ENCODE measurements around the gene PRKAR2B. TPM values are rescaled to one million over a fixed set of nuclear protein-coding genes. Genes with fewer than 3 reads are reported as not detected.
A peak's percentile ranks its signal among the peaks of the same experiment; 100 is the strongest.

The PRKAR2B gene
- polyA plus RNA-seq, 1 donor from 2014 or later = 297 TPM

- Histone ChIP-seq H3K9me2 (ENCODE audit: insufficient read depth, low read length) (no peaks in the 10 kb centered on the region), H3F3A (ENCODE audit: insufficient read depth, low read length, poor library complexity, severe bottlenecking) (peaks cover 5% of the 10 kb centered on the region), H2AFZ (ENCODE audit: low read depth, low read length) (peak overlapping the region; percentile 74), H3K4me2 (ENCODE audit: low read length) (peak overlapping the region; percentile 89), H4K20me1 (ENCODE audit: insufficient read depth) (no peaks in the 10 kb centered on the region), H3K27ac (ENCODE audit: low read length) (peak overlapping the region; percentile 85), H3K79me2 (replicated peaks; ENCODE audit: insufficient read depth, low read length) (peaks cover 42% of the 10 kb centered on the region), H3K4me3 (ENCODE audit: low read length) (peak overlapping the region; percentile 70), H3K27me3 (ENCODE audit: insufficient read depth, low read depth, low read length) (no peaks in the 10 kb centered on the region), H3K36me3 (ENCODE audit: insufficient read depth, low read length) (no peaks in the 10 kb centered on the region), H3K9me3 (ENCODE audit: low read length) (no peaks in the 10 kb centered on the region), H3K9ac (ENCODE audit: low read length) (peak overlapping the region; percentile 74)
- no peak for TF ChIP-seq MXI1 (conservative IDR thresholded peaks at IDR 0.05; ENCODE audit: poor library complexity, severe bottlenecking)
- no peak for TF ChIP-seq SMC3 (conservative IDR thresholded peaks at IDR 0.05; ENCODE audit: poor library complexity)
- no peak for TF ChIP-seq POLR2AphosphoS5 (IDR thresholded peaks at IDR 0.05)
Observed at GRCh38 chr7:107170051-107170915, 125.8 kb downstream of the PRKAR2B start.

GRCh38 chr7:107171496-107171895, 127.0 kb downstream of the PRKAR2B start:
- Histone ChIP-seq H3K36me3 (ENCODE audit: insufficient read depth, low read length) (no peaks in the 10 kb centered on the region), H3K9ac (ENCODE audit: low read length) (no peak overlapping the region), H2AFZ (ENCODE audit: low read depth, low read length) (no peak overlapping the region), H3K4me3 (ENCODE audit: low read length) (no peak overlapping the region), H3K27ac (ENCODE audit: low read length) (no peak overlapping the region), H3K27me3 (ENCODE audit: insufficient read depth, low read depth, low read length) (no peaks in the 10 kb centered on the region), H3K4me2 (ENCODE audit: low read length) (no peak overlapping the region), H3F3A (ENCODE audit: insufficient read depth, low read length, poor library complexity, severe bottlenecking) (peaks cover 5% of the 10 kb centered on the region), H3K9me3 (ENCODE audit: low read length) (no peaks in the 10 kb centered on the region), H4K20me1 (ENCODE audit: insufficient read depth) (no peaks in the 10 kb centered on the region), H3K9me2 (ENCODE audit: insufficient read depth, low read length) (no peaks in the 10 kb centered on the region), H3K79me2 (replicated peaks; ENCODE audit: insufficient read depth, low read length) (peaks cover 50% of the 10 kb centered on the region)
- TF ChIP-seq EZH2 (IDR thresholded peaks at IDR 0.05; ENCODE audit: borderline replicate concordance, insufficient read depth, low read length, poor library complexity, severe bottlenecking) = no peak

DNA sequence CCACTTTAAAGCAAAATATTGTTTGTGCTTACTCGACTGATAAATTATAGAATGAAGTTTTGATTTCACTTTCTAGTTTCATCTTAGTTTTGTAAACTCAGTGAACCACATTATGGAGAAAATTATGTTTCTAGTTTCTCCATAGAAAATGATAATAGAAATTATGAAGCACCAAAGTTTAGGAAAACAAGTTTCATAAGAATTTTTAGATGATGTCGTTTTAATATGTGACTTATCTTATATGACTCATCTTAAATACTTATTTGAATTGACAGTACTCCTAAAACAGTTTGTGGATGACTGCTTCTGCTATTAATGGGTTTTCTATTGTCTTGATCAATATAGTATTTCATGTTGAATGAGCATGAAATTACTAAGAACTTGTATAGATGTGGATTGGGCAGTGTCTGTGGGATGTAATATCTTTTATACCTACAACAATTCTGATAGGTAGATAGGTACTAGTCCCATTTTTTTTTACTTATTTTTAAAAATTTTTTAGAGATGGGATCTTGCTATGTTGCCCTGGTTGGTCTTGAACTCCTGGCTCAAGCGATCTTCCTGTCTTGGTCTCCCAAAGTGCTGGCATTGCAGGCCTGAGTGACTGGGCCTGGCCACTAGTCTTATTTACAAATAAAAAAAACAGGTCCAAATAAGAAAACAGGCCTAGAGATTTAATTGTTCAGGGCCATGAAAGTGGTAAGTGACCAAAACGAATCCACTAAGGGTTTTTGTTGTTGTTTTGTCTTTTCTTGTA, 127.9 kb downstream of the PRKAR2B start:
- Histone ChIP-seq H3K27me3 (ENCODE audit: insufficient read depth, low read depth, low read length) (no peaks in the 10 kb centered on the region), H3K9ac (ENCODE audit: low read length) (no peak overlapping the region), H3K9me2 (ENCODE audit: insufficient read depth, low read length) (no peaks in the 10 kb centered on the region), H3K4me3 (ENCODE audit: low read length) (no peak overlapping the region), H3K27ac (ENCODE audit: low read length) (no peak overlapping the region), H4K20me1 (ENCODE audit: insufficient read depth) (no peaks in the 10 kb centered on the region), H3K79me2 (replicated peaks; ENCODE audit: insufficient read depth, low read length) (peaks cover 58% of the 10 kb centered on the region), H3K9me3 (ENCODE audit: low read length) (no peaks in the 10 kb centered on the region), H3K36me3 (ENCODE audit: insufficient read depth, low read length) (no peaks in the 10 kb centered on the region), H3F3A (ENCODE audit: insufficient read depth, low read length, poor library complexity, severe bottlenecking) (peaks cover 1% of the 10 kb centered on the region), H2AFZ (ENCODE audit: low read depth, low read length) (no peak overlapping the region), H3K4me2 (ENCODE audit: low read length) (no peak overlapping the region)
- no peak for TF ChIP-seq SMC3 (conservative IDR thresholded peaks at IDR 0.05; ENCODE audit: poor library complexity)
- no peak for TF ChIP-seq EP300 (conservative IDR thresholded peaks at IDR 0.05; ENCODE audit: poor library complexity, severe bottlenecking)
- TF ChIP-seq RAD21 (conservative IDR thresholded peaks at IDR 0.05) = no peak

DNA sequence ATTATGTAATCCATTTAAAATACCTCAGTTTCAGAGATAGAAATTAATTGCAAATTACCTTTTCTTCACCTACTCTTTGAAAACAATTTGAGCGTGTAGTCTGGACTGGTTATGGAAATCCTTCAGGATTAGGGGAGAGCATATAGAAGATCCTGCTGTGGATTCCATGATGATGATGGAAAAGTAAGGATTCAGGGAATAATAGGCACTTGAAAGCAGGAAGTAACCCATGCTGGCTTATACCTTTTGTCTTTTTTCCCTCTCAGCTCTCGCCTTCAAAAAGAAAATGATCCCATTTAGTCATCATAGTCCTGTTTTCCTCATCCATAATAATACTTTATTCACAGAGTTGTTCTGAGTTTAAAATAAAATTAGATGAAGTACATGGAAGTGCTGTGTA, 128.7 kb downstream of the PRKAR2B start:
- no peak overlapping the region for H2AFZ ChIP-seq (ENCODE audit: low read depth, low read length)
- no peaks in the 10 kb centered on the region for H3K27me3 ChIP-seq (ENCODE audit: insufficient read depth, low read depth, low read length)
- TF ChIP-seq, protein P1, sequence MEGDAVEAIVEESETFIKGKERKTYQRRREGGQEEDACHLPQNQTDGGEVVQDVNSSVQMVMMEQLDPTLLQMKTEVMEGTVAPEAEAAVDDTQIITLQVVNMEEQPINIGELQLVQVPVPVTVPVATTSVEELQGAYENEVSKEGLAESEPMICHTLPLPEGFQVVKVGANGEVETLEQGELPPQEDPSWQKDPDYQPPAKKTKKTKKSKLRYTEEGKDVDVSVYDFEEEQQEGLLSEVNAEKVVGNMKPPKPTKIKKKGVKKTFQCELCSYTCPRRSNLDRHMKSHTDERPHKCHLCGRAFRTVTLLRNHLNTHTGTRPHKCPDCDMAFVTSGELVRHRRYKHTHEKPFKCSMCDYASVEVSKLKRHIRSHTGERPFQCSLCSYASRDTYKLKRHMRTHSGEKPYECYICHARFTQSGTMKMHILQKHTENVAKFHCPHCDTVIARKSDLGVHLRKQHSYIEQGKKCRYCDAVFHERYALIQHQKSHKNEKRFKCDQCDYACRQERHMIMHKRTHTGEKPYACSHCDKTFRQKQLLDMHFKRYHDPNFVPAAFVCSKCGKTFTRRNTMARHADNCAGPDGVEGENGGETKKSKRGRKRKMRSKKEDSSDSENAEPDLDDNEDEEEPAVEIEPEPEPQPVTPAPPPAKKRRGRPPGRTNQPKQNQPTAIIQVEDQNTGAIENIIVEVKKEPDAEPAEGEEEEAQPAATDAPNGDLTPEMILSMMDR (IDR thresholded peaks at IDR 0.05; ENCODE audit: poor library complexity, severe bottlenecking) = no peak
- no peak for TF ChIP-seq REST (IDR thresholded peaks at IDR 0.05; ENCODE audit: borderline replicate concordance)
- H3F3A ChIP-seq (ENCODE audit: insufficient read depth, low read length, poor library complexity, severe bottlenecking) = no peaks in the 10 kb centered on the region
- H3K4me3 ChIP-seq (ENCODE audit: low read length) = no peak overlapping the region
- H3K79me2 ChIP-seq (replicated peaks; ENCODE audit: insufficient read depth, low read length) = peaks cover 65% of the 10 kb centered on the region
- no peaks in the 10 kb centered on the region for H3K9me3 ChIP-seq (ENCODE audit: low read length)
- no peaks in the 10 kb centered on the region for H3K9me2 ChIP-seq (ENCODE audit: insufficient read depth, low read length)
- no peak overlapping the region for H3K27ac ChIP-seq (ENCODE audit: low read length)
- no peaks in the 10 kb centered on the region for H4K20me1 ChIP-seq (ENCODE audit: insufficient read depth)
- H3K9ac ChIP-seq (ENCODE audit: low read length) = no peak overlapping the region
- H3K4me2 ChIP-seq (ENCODE audit: low read length) = no peak overlapping the region
- no peaks in the 10 kb centered on the region for H3K36me3 ChIP-seq (ENCODE audit: insufficient read depth, low read length)
